PC-3 (cell line): ENCODE measurements around the gene SPEM1. TPM values are rescaled to one million over a fixed set of nuclear protein-coding genes. Genes with fewer than 3 reads are reported as not detected.

ENCODE experiments used
- ATAC-seq: fragments of 200-7000 bp; cut with Tn5 transposase; 2 replicates; pipeline ENCODE4 v1.9.1; 2020; ENCODE audit warnings: mild to moderate bottlenecking, moderate library complexity
- BruUV-seq: library from RNA; stranded (reverse); fragments of 400-500 nt; replicated peaks from 2 replicates; lab custom pipeline; 2021; lab: Mats Ljungman, UMichigan
- CTCF ChIA-PET: fragments of 300-600 bp; sonication (Branson Sonifier 250); formaldehyde crosslinking; loops from one replicate; lab custom pipeline; 2022; ENCODE audit warnings: antibody characterized with exemption; lab: Charles Lee
- POLR2A ChIA-PET: fragments of 300-600 bp; sonication (Branson Sonifier 250); formaldehyde crosslinking; loops from one replicate; lab custom pipeline; 2022; ENCODE audit warnings: antibody characterized with exemption; ENCODE audit not compliant: unreplicated experiment; lab: Charles Lee
- DNase-seq: peaks from one replicate; pipeline ENCODE4 v3.0.0-alpha.2; 2015
- H2AFZ ChIP-seq: fragments of 300-600 bp; sonication (generic); 2 replicates; pipeline ENCODE4 v1.6.0; 2016; ENCODE audit warnings: antibody characterized with exemption, low read length
- H3F3A ChIP-seq: fragments of 300-600 bp; sonication (generic); one replicate; pipeline ENCODE4 v1.6.0; 2017; ENCODE audit warnings: antibody characterized with exemption, low read length, control low read depth, mild to moderate bottlenecking; ENCODE audit not compliant: unreplicated experiment
- H3K27ac ChIP-seq: fragments of 300-600 bp; sonication (generic); 2 replicates; pipeline ENCODE4 v1.5.1; 2016; ENCODE audit warnings: mild to moderate bottlenecking, low read length
- H3K27me3 ChIP-seq: fragments of 300-600 bp; sonication (generic); 2 replicates; pipeline ENCODE4 v1.6.1; 2016; ENCODE audit warnings: low read length, mixed read lengths
- H3K36me3 ChIP-seq: fragments of 300-600 bp; sonication (generic); 2 replicates; pipeline ENCODE4 v1.6.1; 2016; ENCODE audit warnings: low read depth, mixed run types, low read length, mixed read lengths
- H3K4me1 ChIP-seq: fragments of 300-600 bp; sonication (generic); 2 replicates; pipeline ENCODE4 v1.5.1; 2016; ENCODE audit warnings: low read length; ENCODE audit not compliant: insufficient read depth
- H3K4me2 ChIP-seq: fragments of 300-600 bp; sonication (generic); 2 replicates; pipeline ENCODE4 v1.6.0; 2016; ENCODE audit warnings: low read length
- H3K4me3 ChIP-seq: fragments of 300-600 bp; sonication (generic); 2 replicates; pipeline ENCODE4 v1.5.1; 2016; ENCODE audit warnings: mild to moderate bottlenecking, low read length, mixed read lengths
- H3K79me2 ChIP-seq: fragments of 300-600 bp; sonication (generic); 2 replicates; pipeline ENCODE4 v1.6.1; 2017; ENCODE audit warnings: low read length, mixed read lengths
- H3K9ac ChIP-seq: fragments of 300-600 bp; sonication (generic); 2 replicates; pipeline ENCODE4 v1.6.0; 2016; ENCODE audit warnings: mild to moderate bottlenecking, low read length
- H3K9me2 ChIP-seq: fragments of 300-600 bp; sonication (generic); replicated peaks from 2 replicates; pipeline ENCODE4 v1.6.1; 2016; ENCODE audit warnings: mixed run types, low read length, mixed read lengths
- H3K9me3 ChIP-seq: fragments of 300-600 bp; sonication (generic); 2 replicates; pipeline ENCODE4 v1.6.1; 2016; ENCODE audit warnings: low read length, mixed read lengths
- H4K20me1 ChIP-seq: fragments of 300-600 bp; sonication (generic); 2 replicates; pipeline ENCODE4 v1.6.1; 2016; ENCODE audit warnings: low read length, mixed read lengths
- EZH2 ChIP-seq: fragments of 300-600 bp; sonication (generic); IDR thresholded peaks from one replicate; pipeline ENCODE4 v1.6.1; 2017; ENCODE audit warnings: antibody characterized with exemption, mild to moderate bottlenecking, low read length; ENCODE audit not compliant: unreplicated experiment
- EZH2phosphoT487 ChIP-seq: fragments of 300-600 bp; sonication (generic); IDR thresholded peaks from 2 replicates; pipeline ENCODE4 v1.6.1; 2018; ENCODE audit warnings: mild to moderate bottlenecking, antibody characterized with exemption, low read length, borderline replicate concordance
- intact Hi-C: fragments of 100-400 bp; cut with micrococcal nuclease; formaldehyde crosslinking; loops from 2 replicates; pipeline ENCODE4 v1.9.0; 2023
- total RNA-seq: library from RNA; depleted of rRNA; stranded (reverse); fragments of >200 nt; gene quantifications from 2 replicates; pipeline ENCODE4 v1.2.3, GENCODE V29; 2014
- TF ChIP-seq, protein P1 (sequence below): fragments of 300-600 bp; sonication (generic); conservative IDR thresholded peaks from 2 replicates; pipeline ENCODE4 v1.5.1; 2017; ENCODE audit warnings: antibody characterized with exemption, low read depth, mild to moderate bottlenecking, low read length

SPEM1 gene
- total RNA-seq, 1 experiment from 2014 or later: not detected

DNA sequence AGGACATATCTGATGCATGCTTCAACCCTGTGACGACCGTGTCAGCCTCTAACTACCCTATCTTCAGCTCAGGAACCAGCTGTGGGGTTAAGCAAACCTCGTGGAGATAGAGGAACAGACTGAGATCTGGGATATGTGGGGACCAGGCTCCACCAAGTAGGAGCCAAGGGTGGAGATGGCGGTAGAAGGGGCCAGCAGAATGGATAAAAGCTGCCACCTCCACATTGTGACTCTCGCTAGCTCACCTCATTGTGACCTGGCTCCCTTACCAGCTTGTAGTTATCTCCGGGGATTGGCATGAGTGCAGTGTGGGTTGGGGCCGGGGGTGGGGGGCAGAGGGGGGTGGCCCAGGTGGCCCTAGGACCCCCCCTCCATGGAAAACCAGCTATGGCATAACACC is 5.2 kb downstream of the SPEM1 start, which contains the start of gene SPEM2:
Gene SPEM2, plus strand, starts transcription at position 301 of the 400 bp plus-strand sequence. Its CDS starts 73 bp downstream, at position 374.
- Histone ChIP-seq H3K9me2 (no peaks in the 10 kb centered on the region), H2AFZ (no peak within 1 kb of the TSS), H3K4me1 (no peaks in the 10 kb centered on the region), H3K36me3 (no peaks in the 10 kb centered on the region), H3K79me2 (no peaks in the 10 kb centered on the region), H3F3A (no peaks in the 10 kb centered on the region), H4K20me1 (no peaks in the 10 kb centered on the region), H3K4me3 (no peak within 1 kb of the TSS), H3K4me2 (no peak within 1 kb of the TSS), H3K9me3 (no peaks in the 10 kb centered on the region), H3K27me3 (no peaks in the 10 kb centered on the region), H3K9ac (no peak within 1 kb of the TSS), H3K27ac (no peak within 1 kb of the TSS)
- intact Hi-C loops: no loop called here
- no peak for ATAC-seq
- no peak for DNase-seq
- BruUV-seq: no TSS peak
- ChIA-PET POLR2A (no interaction called here), CTCF (no interaction called here)
- no peak for TF ChIP-seq EZH2
- no peak for TF ChIP-seq EZH2phosphoT487
- TF ChIP-seq, protein P1, sequence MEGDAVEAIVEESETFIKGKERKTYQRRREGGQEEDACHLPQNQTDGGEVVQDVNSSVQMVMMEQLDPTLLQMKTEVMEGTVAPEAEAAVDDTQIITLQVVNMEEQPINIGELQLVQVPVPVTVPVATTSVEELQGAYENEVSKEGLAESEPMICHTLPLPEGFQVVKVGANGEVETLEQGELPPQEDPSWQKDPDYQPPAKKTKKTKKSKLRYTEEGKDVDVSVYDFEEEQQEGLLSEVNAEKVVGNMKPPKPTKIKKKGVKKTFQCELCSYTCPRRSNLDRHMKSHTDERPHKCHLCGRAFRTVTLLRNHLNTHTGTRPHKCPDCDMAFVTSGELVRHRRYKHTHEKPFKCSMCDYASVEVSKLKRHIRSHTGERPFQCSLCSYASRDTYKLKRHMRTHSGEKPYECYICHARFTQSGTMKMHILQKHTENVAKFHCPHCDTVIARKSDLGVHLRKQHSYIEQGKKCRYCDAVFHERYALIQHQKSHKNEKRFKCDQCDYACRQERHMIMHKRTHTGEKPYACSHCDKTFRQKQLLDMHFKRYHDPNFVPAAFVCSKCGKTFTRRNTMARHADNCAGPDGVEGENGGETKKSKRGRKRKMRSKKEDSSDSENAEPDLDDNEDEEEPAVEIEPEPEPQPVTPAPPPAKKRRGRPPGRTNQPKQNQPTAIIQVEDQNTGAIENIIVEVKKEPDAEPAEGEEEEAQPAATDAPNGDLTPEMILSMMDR: no peak

DNA sequence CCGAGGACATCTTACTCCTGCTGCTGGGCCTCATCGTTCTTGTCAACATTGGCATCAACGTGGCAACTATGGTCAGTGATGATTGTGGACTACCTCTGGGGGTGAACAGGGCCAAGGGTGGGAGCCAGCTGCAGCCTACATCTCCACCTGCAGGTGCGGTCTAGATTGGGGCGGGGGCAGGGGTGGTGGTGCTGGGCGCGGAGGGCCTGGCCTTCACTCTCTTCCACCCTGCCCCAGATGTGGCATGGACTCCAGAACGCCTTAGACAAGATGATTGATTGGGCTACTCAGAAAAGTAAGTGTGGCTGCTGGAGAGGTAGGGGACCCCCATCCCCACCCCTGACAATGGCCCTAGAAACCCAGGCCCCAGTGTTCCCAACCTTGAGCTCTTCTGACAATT is 5.6 kb downstream of the SPEM1 start:
- Histone ChIP-seq H3F3A (no peaks in the 10 kb centered on the region), H3K4me2 (no peak overlapping the region), H3K9ac (no peak overlapping the region), H3K9me2 (no peaks in the 10 kb centered on the region), H4K20me1 (no peaks in the 10 kb centered on the region), H3K27ac (no peak overlapping the region), H3K27me3 (no peaks in the 10 kb centered on the region), H3K4me1 (no peaks in the 10 kb centered on the region), H3K79me2 (no peaks in the 10 kb centered on the region), H3K4me3 (no peak overlapping the region), H2AFZ (no peak overlapping the region), H3K36me3 (no peaks in the 10 kb centered on the region), H3K9me3 (no peaks in the 10 kb centered on the region)
- ChIA-PET POLR2A (no interaction called here), CTCF (no interaction called here)
- BruUV-seq: no TSS peak
- TF ChIP-seq, protein P1: no peak
- TF ChIP-seq EZH2phosphoT487 (no peak), EZH2 (no peak)
- DNase-seq: no peak
- no peak for ATAC-seq
- intact Hi-C loops: no loop called here

DNA sequence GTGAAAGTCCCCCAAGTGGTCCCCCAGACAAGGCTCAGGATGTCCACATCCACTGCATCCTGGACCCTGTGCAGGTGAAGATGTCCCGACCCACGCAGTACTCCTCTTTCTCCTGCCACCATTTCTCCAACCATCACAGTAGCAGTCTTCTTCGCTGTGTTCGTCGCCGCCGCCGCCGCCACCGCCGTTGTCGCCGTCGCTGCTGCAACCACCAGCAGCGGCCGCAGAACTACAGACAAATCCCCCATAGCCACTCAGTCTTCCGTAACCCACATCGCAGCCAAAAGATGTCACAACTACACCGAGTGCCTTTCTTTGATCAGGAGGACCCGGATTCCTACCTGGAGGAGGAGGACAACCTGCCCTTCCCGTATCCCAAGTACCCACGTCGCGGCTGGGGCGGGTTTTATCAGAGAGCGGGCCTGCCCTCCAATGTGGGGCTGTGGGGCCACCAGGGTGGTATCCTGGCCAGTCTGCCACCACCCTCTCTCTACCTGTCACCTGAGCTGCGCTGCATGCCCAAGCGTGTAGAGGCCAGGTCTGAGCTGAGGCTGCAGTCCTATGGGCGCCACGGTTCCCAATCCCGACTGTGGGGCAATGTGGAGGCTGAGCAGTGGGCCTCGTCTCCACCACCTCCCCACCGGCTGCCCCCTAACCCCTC is 6.2 kb downstream of the SPEM1 start:
- H3K9me2 ChIP-seq: no peaks in the 10 kb centered on the region
- H3K9ac ChIP-seq: no peak overlapping the region
- no peak overlapping the region for H3K4me3 ChIP-seq
- ATAC-seq (no peak), DNase-seq (no peak)
- POLR2A ChIA-PET: no interaction called here
- H3K4me2 ChIP-seq: no peak overlapping the region
- intact Hi-C loops: no loop called here
- H4K20me1 ChIP-seq: no peaks in the 10 kb centered on the region
- CTCF ChIA-PET: no interaction called here
- H2AFZ ChIP-seq: no peak overlapping the region
- no peaks in the 10 kb centered on the region for H3K9me3 ChIP-seq
- no peaks in the 10 kb centered on the region for H3K4me1 ChIP-seq
- H3K27me3 ChIP-seq: no peaks in the 10 kb centered on the region
- H3K36me3 ChIP-seq: no peaks in the 10 kb centered on the region
- no TSS peak for BruUV-seq
- no peak for TF ChIP-seq EZH2
- TF ChIP-seq, protein P1: no peak
- TF ChIP-seq EZH2phosphoT487: no peak
- H3K79me2 ChIP-seq: no peaks in the 10 kb centered on the region
- H3F3A ChIP-seq: no peaks in the 10 kb centered on the region
- no peak overlapping the region for H3K27ac ChIP-seq
